GM23338 (cell line): ENCODE results near the gene KLK4. TPM values are rescaled to one million over a fixed set of nuclear protein-coding genes. Genes with fewer than 3 reads are reported as not detected.

ENCODE experiments used
- ATAC-seq: fragments of 200-7000 bp; cut with Tn5 transposase; 3 replicates; pipeline ENCODE4 v1.9.1; 2020
- DNase-seq: peaks from one replicate; pipeline ENCODE4 v3.0.0-alpha.2; 2015; ENCODE audit warnings: low spot score
- H2AFZ ChIP-seq: fragments of 200-600 bp; sonication (generic); 2 replicates; pipeline ENCODE4 v1.8.0; 2016; ENCODE audit warnings: antibody characterized with exemption, mild to moderate bottlenecking, moderate library complexity
- H3F3A ChIP-seq: fragments of 200-600 bp; sonication (generic); replicated peaks from 2 replicates; pipeline ENCODE4 v1.8.0; 2017; ENCODE audit warnings: antibody characterized with exemption, mixed run types, low read depth
- H3K27ac ChIP-seq: fragments of 200-600 bp; sonication (generic); 2 replicates; pipeline ENCODE4 v1.6.1; 2016; ENCODE audit warnings: low read depth
- H3K27me3 ChIP-seq: fragments of 200-600 bp; sonication (generic); 2 replicates; pipeline ENCODE4 v1.8.0; 2016; ENCODE audit warnings: mild to moderate bottlenecking, mixed run types, moderate library complexity; ENCODE audit not compliant: insufficient read depth
- H3K36me3 ChIP-seq: fragments of 200-600 bp; sonication (generic); 2 replicates; pipeline ENCODE4 v1.8.0; 2016; ENCODE audit warnings: mild to moderate bottlenecking; ENCODE audit not compliant: insufficient read depth
- H3K4me1 ChIP-seq: fragments of 200-600 bp; sonication (generic); 2 replicates; pipeline ENCODE4 v1.8.0; 2016; ENCODE audit warnings: mild to moderate bottlenecking, moderate library complexity; ENCODE audit not compliant: insufficient read depth
- H3K4me2 ChIP-seq: fragments of 200-600 bp; sonication (generic); 2 replicates; pipeline ENCODE4 v1.7.1; 2017; ENCODE audit warnings: mixed run types
- H3K4me3 ChIP-seq: fragments of 200-600 bp; sonication (generic); 2 replicates; pipeline ENCODE4 v1.6.1; 2016; ENCODE audit warnings: mixed run types
- H3K79me2 ChIP-seq: fragments of 200-600 bp; sonication (generic); replicated peaks from 2 replicates; pipeline ENCODE4 v1.8.0; 2017; ENCODE audit warnings: mild to moderate bottlenecking; ENCODE audit not compliant: insufficient read depth
- H3K9me2 ChIP-seq: fragments of 200-600 bp; sonication (generic); 2 replicates; pipeline ENCODE4 v1.8.0; 2017; ENCODE audit not compliant: insufficient read depth
- H4K20me1 ChIP-seq: fragments of 200-600 bp; sonication (generic); replicated peaks from 2 replicates; pipeline ENCODE4 v1.8.0; 2017; ENCODE audit warnings: mild to moderate bottlenecking; ENCODE audit not compliant: insufficient read depth
- H3K27ac Mint-ChIP-seq: 2 replicates; pipeline ENCODE4 v1.8.0; 2020; ENCODE audit warnings: inconsistent platforms, mild to moderate bottlenecking, moderate library complexity, mixed read lengths
- H3K27me3 Mint-ChIP-seq: 3 replicates; pipeline ENCODE4 v1.8.0; 2022; ENCODE audit warnings: low read depth, mild to moderate bottlenecking, moderate library complexity, mixed read lengths, inconsistent platforms; ENCODE audit not compliant: insufficient read depth, poor library complexity
- H3K36me3 Mint-ChIP-seq: 3 replicates; pipeline ENCODE4 v1.8.0; 2021; ENCODE audit warnings: low read depth, mild to moderate bottlenecking, inconsistent platforms, moderate library complexity, mixed read lengths
- H3K4me1 Mint-ChIP-seq: 3 replicates; pipeline ENCODE4 v1.8.0; 2020; ENCODE audit warnings: mild to moderate bottlenecking, inconsistent platforms, mixed read lengths
- H3K4me3 Mint-ChIP-seq: 3 replicates; pipeline ENCODE4 v1.8.0; 2021; ENCODE audit warnings: moderate library complexity, mild to moderate bottlenecking, inconsistent platforms, mixed read lengths
- H3K9me3 Mint-ChIP-seq: 3 replicates; pipeline ENCODE4 v1.8.0; 2020; ENCODE audit warnings: moderate library complexity, mild to moderate bottlenecking, inconsistent platforms, mixed read lengths
- CREB1 ChIP-seq: fragments of 250-450 bp; sonication (Bioruptor Pico); IDR thresholded peaks from 2 replicates; pipeline ENCODE4 v1.5.0; 2020; ENCODE audit warnings: low read depth, mild to moderate bottlenecking, moderate library complexity
- CTCF ChIP-seq, 2 experiments: fragments of 200-600 bp in 1 of 2; sonication (generic) in 1 of 2; conservative IDR thresholded peaks; 2 replicates each; pipeline versions ENCODE4 v1.5.1 to v1.6.1; 2016 to 2017; ENCODE audit warnings: antibody characterized with exemption in 2 of 2, low read depth in 2 of 2, mild to moderate bottlenecking in 2 of 2, moderate library complexity in 1 of 2
- ETS1 ChIP-seq: IDR thresholded peaks from 2 replicates; pipeline ENCODE4 v1.6.1; 2016; ENCODE audit warnings: antibody characterized with exemption
- EZH2 ChIP-seq: fragments of 200-600 bp; sonication (generic); IDR thresholded peaks from one replicate; pipeline ENCODE4 v1.8.0; 2017; ENCODE audit warnings: antibody characterized with exemption, mild to moderate bottlenecking, low read depth; ENCODE audit not compliant: unreplicated experiment
- EZH2phosphoT487 ChIP-seq: fragments of 200-600 bp; sonication (generic); IDR thresholded peaks from one replicate; pipeline ENCODE4 v1.8.1; 2018; ENCODE audit warnings: antibody characterized with exemption; ENCODE audit not compliant: unreplicated experiment
- JUNB ChIP-seq: IDR thresholded peaks from one replicate; pipeline ENCODE4 v1.6.1; 2016; ENCODE audit warnings: antibody characterized with exemption; ENCODE audit not compliant: unreplicated experiment
- NANOG ChIP-seq: IDR thresholded peaks from 2 replicates; pipeline ENCODE4 v1.6.1; 2016; ENCODE audit warnings: antibody characterized with exemption, borderline replicate concordance
- REST ChIP-seq: IDR thresholded peaks from one replicate; pipeline ENCODE4 v1.6.1; 2018; ENCODE audit warnings: antibody characterized with exemption; ENCODE audit not compliant: unreplicated experiment
- STAT1 ChIP-seq: IDR thresholded peaks from one replicate; pipeline ENCODE4 v1.6.1; 2016; ENCODE audit warnings: antibody characterized with exemption; ENCODE audit not compliant: unreplicated experiment
- ZNF114 ChIP-seq: fragments of 250-450 bp; sonication (Bioruptor Pico); IDR thresholded peaks from 2 replicates; pipeline ENCODE4 v1.5.0; 2020; ENCODE audit warnings: mild to moderate bottlenecking, moderate library complexity
- ZNF331 ChIP-seq: fragments of 250-450 bp; sonication (Bioruptor Pico); IDR thresholded peaks from 2 replicates; pipeline ENCODE4 v1.5.0; 2020; ENCODE audit warnings: low read depth, mild to moderate bottlenecking, moderate library complexity
- ZNF462 ChIP-seq: fragments of 250-450 bp; sonication (Bioruptor Pico); IDR thresholded peaks from 2 replicates; pipeline ENCODE4 v1.5.0; 2020; ENCODE audit warnings: mild to moderate bottlenecking, moderate library complexity
- polyA plus RNA-seq: library from polyadenylated mRNA; unstranded; fragments of >200 nt; fragmentation: Nextera tagmentation; extraction: Ambion mirVana; gene quantifications from 2 replicates; pipeline ENCODE4 v1.2.1, GENCODE V29; 2016
- total RNA-seq: library from RNA; depleted of rRNA; stranded (reverse); fragments of >200 nt; shearing (Covaris generic); gene quantifications from 2 replicates; pipeline ENCODE4 v1.2.3, GENCODE V29; 2014

Gene KLK4
- total and polyA plus RNA-seq, 2 experiments from 2014 or later: 0.76 to 1.8 TPM

GRCh38 chr19:50875795-50876422 lies 35.3 kb downstream of the KLK4 start:
- no peaks in the 10 kb centered on the region for H3F3A ChIP-seq
- Mint-ChIP-seq H3K4me1 (no peaks in the 10 kb centered on the region), H3K9me3 (peaks cover 8% of the 10 kb centered on the region), H3K4me3 (no peak overlapping the region), H3K27ac (no peak overlapping the region), H3K27me3 (peaks cover 4% of the 10 kb centered on the region), H3K36me3 (peaks cover 24% of the 10 kb centered on the region)
- H4K20me1 ChIP-seq: no peaks in the 10 kb centered on the region
- no peak for TF ChIP-seq ZNF462
- no peak for TF ChIP-seq ZNF331 (CRISPR knock-in tag)
- no peak for TF ChIP-seq NANOG
- no peak for TF ChIP-seq STAT1
- TF ChIP-seq EZH2: no peak
- no peak for TF ChIP-seq REST
- no peak for TF ChIP-seq CREB1
- TF ChIP-seq JUNB: no peak
- no peak for TF ChIP-seq ZNF114
- no peak for TF ChIP-seq ETS1
- no peak for TF ChIP-seq CTCF (conservative IDR thresholded peaks at IDR 0.05; ENCODE audit: low read depth in 2 of 2)
- TF ChIP-seq EZH2phosphoT487: no peak
- no peak overlapping the region for H3K4me2 ChIP-seq
- peaks cover 9% of the 10 kb centered on the region; the same call in 1 of the 2 replicates for H3K4me1 ChIP-seq
- ATAC-seq (no peak), DNase-seq (no peak)
- H3K4me3 ChIP-seq: no peak overlapping the region
- no peaks in the 10 kb centered on the region for H3K36me3 ChIP-seq
- no peaks in the 10 kb centered on the region for H3K79me2 ChIP-seq
- H3K9me2 ChIP-seq: no peaks in the 10 kb centered on the region
- no peaks in the 10 kb centered on the region for H3K27me3 ChIP-seq
- peak overlapping the region; percentile 90; the same call in 1 of the 2 replicates for H2AFZ ChIP-seq
- H3K27ac ChIP-seq: no peak overlapping the region
